Endometrial microvascular endothelial cells (primary cell): ENCODE data around the gene SEMA5A. TPM values are rescaled to one million over a fixed set of nuclear protein-coding genes. Genes with fewer than 3 reads are reported as not detected.

Experiments
- in situ Hi-C: cut with HindIII; loops from 2 replicates; pipeline ENCODE4 v1.10.0; 2017; ENCODE audit warnings: low sequenced_read_pairs, low pct_unique_long_range_greater_than_20kb; ENCODE audit errors: inconsistent ontology term
- total RNA-seq: library from RNA; depleted of rRNA; stranded (reverse); fragments of >200 nt; gene quantifications from one replicate; pipeline ENCODE4 v1.2.3, GENCODE V29; 2015; ENCODE audit errors: inconsistent ontology term

The SEMA5A gene
- total RNA-seq, 1 donor from 2014 or later = 0.37 TPM

DNA sequence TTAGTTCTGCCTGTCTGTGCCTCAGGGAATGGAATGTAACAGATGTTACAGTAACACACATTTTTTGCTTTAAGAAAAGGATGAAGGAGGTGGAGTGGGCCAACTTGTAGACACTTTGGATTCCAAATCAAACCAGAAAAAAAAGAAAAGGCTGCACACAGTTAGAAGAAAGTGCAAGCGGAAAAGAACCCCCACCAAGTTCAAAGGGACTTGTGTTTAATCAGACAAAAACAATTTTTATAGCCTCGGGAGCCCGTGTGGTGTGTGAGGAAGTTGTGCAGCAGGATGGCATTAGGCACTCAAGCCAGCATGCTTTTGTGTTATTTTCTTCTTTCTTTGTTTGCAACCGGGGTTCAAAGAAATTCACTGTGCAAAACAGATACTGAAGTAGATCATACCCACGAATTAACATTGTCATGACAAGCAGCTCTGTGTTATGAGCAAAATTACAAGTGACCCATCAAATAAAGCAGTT lies 189.5 kb downstream of the SEMA5A start:
- in situ Hi-C loops = loop anchor here (25.0 kb wide), 1 partner anchor 181 kb away; the partner anchor contains the start of gene SEMA5A

DNA sequence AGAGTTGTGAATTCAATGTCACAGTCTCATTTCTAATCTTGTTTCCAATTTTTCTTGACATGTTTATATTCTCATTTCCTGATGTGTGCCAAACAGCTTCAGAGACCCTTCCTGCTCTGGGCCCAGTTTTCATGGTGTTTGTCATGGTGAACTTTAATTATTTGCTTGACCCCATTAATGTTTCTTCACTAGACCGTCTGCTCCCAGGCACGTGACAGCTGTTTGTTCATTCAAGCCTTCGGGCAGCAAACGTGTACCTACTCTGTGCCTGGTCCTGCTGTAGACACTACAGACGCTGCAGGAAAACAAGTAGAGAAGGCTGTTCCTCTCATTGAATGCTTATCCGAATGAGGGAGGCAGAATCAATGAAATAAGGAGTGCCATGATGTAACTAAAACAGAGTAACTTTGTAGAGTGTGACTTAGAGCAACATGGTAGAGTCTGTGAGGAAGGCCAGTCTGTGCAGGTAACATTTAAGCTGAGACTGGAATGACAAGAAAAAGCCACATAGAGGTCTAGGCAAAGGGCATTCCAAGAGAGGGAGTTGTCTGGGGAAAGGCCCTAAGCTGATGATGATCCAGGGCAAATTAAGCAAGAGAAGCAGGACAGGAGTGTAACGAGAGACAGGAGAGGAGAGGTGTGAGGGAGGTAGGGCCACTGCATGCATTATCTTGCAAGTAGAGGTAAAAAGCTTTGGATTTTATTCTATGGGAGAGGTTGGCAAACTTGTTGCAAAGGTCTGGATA lies 191.4 kb downstream of the SEMA5A start:
- in situ Hi-C loops = loop anchor here (25.0 kb wide), 1 partner anchor 183 kb away; the partner anchor contains the start of gene SEMA5A

DNA sequence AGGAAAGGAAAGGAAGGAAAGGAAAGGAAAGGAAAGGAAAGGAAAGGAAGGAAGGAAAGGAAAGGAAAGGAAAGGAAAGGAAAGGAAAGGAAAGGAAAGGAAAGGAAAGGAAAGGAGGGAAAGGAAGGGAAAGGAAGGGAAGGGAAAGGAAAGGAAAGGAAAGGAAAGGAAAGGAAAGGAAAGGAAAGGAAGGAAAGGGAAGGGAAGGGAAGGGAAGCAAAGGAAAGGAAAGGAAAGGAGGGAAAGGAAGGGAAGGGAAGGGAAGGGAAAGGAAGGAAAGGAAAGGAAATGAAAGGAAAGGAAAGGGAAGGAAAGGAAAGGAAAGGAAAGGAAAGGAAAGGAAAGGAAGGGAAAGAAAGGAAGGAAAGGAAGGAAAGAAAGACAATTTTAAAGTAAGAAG lies 192.8 kb downstream of the SEMA5A start:
- in situ Hi-C loops = loop anchor here (25.0 kb wide), 1 partner anchor 184 kb away; the partner anchor contains the start of gene SEMA5A

DNA sequence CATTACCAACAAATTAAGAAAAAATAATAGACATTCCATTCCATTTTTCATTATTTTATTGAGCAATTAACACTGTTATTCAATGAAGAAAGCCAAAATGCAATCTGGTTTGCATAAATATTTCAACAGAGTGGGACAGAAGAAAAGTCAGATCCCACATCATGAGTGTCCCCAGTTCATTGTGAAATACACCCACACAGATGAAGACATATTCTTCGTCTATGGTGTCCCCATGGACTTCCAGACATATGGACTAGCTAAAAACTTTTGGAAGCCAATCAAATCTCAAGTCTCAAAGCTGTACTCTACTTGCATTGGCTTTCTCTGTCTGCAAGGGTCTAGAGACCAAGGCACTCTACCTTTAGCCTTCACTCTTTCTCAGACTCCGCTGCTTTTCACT lies 194.3 kb downstream of the SEMA5A start:
- in situ Hi-C loops = loop anchor here (25.0 kb wide), 1 partner anchor 186 kb away; the partner anchor contains the start of gene SEMA5A

DNA sequence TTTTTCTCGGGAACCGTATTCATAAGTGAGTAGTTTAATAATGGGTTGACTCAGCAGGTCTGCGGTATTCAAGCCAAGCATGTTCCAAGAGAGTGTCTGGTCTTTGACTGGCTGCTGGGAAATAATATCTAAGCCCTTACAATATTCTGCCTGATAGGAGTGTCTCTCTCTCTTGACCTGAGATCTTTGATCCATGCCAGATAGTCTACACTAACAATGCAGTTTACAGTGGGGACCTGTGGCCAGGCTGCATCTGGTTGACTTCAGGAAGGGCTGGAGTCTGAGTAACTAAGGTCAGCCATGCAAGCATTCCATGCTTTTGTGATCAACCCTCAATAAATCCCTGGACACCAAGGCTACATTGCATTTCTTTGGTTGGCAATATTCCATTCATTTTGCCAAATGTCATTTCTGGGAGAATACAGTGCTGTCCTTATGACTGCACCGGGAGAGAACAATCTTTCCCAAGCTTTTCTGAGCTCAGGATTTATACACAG lies 195.5 kb downstream of the SEMA5A start:
- in situ Hi-C loops = loop anchor here (25.0 kb wide), 1 partner anchor 187 kb away; the partner anchor contains the start of gene SEMA5A

DNA sequence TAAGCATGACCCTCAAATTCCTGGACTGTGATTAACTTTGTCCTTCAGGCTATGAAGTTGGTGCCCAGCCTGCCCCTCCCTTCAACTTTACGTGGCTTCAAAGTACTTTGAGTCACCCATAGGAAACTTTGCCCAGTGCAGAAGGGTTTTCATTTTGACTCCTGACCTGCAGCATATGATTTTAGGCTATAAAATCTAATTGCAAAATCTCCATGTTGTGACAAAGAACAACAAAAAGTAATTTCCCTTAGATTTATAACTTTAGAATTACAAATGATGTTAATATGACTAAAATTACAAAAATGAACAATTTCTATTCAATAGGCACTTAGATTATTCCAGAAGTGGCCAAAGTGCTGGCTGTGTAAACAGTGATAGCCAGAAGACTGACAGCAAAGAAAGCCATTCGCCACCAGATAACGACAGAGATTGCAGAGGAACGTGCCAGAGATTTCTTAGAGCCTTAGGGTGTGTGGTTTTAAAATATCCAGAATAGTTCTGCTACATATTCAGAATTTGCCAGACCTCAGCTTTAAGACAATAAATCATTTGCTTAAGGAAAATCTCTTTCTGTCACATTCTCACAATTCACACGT lies 197.4 kb downstream of the SEMA5A start:
- in situ Hi-C loops = no loop called here

DNA sequence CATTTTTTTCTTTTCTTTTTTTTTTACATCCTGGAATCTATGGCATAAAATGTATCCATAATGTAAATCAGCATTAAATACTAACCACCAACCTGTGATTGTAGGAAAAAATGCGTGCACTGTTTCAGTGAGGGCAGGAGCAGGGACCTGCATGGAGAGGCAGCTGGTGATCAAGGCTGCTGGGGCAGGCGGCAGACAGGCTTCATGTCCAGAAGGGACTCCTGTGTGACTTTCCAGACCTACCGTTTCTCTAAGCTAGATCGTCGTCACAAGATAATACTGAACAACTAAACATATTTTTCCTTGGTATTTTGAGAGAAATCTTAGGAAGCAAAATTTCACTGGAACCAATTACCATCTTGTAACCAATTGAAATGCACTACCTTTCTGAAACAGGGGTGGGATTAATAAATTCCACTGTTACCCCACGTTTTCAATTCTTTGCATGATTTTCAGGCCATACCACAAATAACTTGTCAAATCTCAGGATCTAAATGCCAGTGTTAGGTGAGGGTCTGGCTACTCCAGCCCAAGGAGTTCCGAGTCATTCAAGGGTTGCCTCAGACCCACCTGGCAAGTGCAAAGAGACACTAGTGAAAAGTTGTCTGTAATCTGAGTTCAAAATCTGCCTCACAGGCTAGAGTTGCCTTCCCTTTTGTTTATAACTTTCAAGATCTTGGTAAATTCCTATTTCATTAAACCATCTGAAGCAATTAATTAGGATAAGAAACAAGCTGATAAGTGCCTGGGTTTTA lies 198.2 kb downstream of the SEMA5A start:
- in situ Hi-C loops = no loop called here

DNA sequence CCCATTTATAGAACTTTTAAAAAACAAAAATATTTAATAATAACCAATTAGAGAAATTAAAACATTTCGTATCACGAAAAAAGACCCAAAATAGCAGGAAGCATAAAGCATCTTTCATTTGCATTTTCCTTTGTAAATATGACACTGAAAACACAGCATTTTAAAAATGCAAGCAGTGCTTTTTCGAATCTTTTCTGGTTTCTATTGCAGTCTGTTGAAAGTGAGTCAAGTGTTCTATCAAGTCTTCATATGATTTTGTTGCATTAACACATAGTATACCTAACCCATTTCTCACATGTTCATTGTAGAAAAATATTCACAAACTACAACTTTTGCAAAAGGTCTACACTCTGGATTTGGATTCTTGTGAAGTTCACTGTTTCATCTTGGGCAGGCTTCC lies 198.8 kb downstream of the SEMA5A start:
- in situ Hi-C loops = no loop called here

DNA sequence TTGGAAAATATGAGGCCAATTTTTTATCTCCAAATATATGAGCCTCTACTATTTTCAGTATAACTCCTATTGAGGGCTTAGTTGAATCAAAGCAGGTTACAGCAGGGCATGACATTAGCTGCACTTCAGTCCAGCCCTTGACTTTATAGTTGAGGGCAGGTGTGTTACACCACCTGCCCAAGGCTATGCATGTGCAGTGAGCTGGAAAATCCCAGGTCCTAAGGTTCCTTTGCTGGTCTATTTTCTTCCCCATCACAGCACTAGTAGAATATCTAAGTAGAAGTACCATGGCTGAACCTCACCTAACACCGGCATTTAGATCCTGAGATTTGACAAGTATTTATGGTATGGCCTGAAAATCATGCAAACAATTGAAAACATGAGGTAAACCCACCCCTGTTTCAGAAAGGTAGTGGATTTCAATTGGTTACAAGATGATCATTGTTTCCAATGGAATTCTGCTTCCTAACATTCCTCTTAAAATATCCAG lies 201.1 kb downstream of the SEMA5A start:
- in situ Hi-C loops = no loop called here

DNA sequence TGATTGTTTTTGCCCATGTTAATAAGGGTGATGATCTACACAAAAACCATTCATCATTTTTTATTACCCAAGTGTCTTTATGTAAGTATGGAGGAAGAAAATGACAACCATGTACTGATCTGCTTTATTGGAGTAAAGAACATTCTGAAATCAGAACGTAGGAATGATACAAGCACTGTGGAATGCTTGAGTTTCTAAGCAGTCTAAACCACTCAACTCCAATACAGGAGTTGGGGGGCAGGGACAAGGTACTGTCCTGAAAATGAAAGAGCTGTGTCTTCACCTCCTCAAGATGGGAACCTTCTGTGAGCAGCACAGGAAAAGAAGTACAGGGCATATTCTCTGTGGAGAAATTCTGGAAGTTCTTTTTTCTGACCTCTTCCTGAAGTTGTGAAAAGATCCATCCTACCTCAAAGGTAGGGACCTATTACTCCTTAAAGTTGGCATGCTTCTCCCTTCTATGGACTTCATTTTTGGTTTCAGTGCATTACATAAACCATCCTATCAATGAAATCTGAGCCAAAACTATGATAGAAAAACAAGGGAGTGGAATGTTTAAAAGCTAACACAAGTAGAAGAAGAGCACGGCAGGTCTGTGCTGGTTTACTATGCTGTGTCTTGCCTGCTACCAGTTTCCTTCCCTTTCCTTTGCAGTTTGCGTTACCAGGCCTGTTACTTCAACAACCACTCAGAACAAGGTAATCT lies 202.6 kb downstream of the SEMA5A start:
- in situ Hi-C loops = no loop called here

DNA sequence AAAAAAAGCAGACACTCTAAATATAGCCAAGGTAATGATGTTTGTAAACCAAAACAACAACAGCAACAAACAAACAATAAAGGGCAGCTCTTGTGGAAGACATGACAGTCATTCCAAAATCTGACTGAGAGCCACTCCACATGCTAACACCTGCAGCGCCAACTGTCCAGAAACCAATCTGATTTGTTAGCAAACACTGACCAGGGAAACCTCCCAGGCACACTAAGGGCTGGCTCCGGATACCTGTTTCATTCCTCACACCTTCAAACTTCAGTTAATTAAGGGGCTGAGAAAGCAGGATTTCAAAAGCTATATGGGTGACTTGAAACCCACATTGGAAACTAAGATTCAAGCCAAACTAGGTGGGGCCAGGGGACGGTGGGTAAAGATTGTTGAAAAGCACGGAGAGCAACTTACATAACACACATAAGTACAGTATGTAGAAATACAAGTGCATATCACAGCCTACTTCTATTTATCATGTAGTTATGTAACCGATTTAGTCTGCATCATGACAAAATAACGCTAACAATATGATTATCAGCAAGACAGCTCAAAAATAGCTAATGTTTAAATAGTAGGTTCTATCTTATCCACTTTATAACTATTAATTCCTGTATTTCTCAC lies 203.6 kb downstream of the SEMA5A start:
- in situ Hi-C loops = no loop called here

DNA sequence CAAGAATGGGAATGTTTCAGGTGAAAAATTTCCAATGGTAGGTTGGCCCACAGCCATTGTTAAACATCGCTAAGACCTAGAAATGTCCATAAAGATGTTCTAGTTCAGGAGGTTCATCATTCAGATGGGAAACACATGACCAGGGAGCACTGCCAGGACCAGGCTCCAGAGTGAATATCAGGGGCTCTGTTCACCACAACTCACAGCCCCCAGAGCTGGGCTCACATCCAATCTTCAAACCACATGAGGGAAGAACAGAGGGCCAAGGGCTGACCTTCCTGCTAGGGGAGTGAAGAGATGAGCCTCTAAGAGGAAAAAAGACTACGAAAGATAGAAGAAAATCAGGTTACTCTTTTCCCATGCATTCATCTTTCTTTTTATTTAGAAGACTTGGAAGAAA lies 205.8 kb downstream of the SEMA5A start:
- in situ Hi-C loops = no loop called here

DNA sequence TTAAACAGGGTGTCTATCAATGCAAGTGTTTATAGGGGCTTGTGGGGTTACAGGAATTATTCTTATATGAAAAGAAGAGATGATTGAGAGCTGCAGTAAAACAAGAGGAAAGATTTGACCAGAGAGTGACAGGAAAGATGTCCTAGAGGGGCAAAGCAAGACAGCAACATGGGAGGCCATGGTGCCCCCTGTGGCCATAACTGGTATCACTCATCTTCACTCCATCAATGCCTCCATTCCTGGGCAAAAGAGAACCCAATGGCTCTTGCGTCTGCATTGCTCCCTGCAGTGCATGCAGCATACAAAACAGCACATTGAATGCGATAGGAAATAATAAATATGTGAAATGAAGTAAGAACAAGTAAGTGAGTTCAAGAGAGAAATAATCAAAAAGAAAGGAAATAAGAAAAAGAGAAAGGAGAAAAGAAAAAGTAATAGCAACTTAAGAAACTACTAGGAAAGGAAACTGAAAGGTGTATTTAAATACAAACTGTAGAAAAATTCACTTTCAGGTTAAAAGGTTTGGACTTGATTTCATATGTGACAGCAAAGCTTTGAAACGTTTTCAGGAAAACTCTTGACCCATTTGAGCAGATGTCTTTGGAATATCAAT lies 206.6 kb downstream of the SEMA5A start:
- in situ Hi-C loops = no loop called here

DNA sequence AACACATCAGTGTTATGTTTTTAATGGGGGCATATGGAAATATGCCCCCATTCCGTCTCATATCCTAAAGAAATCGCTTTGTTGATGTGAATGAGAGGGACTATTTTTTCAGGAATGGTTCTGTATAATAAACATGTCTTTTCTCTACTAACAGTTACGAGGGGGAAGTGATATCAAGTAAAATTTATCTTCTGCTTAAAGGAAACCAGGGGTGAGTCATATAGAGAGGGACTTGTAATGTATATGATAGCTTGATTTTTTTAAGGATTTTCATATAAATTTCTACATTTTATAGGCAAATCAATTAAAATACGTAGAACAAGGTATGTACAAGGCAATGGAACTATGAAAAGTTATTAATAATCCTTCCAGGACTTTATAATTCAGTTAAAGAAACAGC lies 207.1 kb downstream of the SEMA5A start:
- in situ Hi-C loops = no loop called here

DNA sequence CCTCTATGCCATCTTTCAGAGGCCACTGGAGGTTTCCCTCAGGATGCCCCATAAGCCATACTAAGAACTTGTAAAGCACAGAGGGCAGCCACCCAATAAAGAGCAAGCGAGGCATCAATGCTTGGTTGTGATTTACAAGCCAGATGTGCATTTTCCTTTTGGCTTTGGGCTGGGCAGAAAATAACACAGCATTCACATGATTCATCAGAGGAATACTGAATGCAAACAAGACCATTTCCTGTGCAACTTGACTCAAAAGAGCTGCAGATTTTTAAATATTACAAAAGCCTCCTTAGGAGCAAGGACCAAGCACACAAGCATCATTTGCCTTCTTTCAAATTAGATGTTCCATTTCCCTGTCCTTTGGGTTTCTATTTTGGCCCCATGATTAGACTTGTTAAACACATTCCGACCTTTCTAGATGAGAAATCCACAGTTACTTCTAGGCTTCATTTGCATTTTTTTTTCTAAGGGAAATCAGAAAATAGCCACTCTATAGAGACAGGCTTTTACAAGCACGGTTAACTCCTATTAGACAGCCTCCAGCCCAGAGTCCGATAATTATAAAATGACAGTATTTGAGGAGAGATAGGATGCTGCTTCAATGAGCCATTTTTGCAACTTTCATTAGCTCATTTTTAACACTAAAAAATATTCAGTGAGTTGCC lies 207.8 kb downstream of the SEMA5A start:
- in situ Hi-C loops = no loop called here

DNA sequence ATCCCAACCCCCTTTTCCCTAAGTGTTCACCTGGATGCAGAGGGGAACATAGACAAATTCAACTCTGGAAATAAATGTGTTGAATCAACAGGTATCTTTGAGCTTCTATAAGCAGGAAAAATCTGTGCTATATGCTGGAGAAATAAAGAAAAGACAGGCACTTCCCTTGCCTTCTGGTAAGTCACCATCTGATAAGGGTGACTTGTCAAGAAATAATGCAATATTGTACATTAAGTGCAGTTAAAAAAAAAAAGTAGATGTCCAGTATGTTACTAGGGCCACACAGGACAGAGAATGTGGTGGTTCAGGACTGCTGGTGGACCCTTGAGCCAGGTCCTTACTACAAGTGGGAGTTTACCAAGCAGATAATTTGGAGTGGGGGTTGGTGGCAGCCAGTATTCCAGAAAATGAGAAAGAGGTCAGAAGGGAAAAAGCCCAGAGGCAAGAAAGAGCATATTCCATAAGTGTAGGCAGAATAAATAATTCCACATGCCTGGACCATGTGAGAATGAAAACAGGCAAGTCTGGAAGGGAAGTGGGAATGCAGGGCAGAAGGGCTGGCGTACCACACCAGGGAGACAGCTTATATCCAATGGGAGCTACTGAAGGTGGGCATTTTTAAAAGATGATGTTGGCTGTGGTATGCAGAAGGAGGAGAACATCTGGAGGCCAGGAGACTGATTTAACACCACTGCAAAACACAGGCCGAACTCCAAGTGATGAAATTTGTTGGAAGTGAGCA lies 209.9 kb downstream of the SEMA5A start:
- in situ Hi-C loops = no loop called here

DNA sequence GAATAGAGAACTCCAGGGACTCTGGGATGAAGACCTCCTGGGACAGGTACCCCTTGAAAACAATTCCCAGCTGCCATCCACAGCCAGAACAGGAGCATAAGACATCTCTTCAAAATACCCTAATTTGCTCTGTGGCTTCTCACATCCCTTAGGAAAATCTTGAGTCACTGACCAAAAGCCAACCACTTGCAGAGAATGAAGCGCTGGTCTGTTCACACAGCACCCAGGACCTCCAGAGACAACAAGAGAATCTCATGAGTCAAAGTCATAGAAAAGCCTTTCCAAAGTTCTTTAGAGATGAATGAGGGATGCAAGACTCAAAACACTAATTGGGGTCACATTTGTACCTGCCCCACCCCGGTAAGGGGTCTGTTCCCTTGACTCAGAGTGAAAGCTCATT lies 210.6 kb downstream of the SEMA5A start:
- in situ Hi-C loops = no loop called here
